ENCODE data around the gene AIG1.

DNA sequence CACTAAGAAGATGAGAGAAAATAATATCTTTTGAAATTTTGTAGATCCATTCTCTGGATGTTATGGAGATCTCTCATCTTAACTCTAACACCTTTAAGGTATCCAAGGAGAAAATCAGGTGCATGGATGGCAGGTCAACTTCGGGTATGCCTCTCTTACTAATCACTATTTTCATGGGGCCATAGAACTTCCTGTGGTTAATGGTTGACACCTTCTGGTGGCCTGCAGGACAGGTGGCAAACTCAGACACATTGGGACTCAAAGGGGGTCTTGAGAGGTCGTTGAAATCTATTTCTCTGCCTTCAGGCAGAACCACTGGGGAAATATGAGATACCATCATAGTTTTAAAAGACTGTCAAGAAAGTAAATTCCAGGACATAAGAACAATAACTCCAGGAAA lies 313.3 kb downstream of the AIG1 start:
- TF ChIP-seq EZH2 (IDR thresholded peaks at IDR 0.05; ENCODE audit: insufficient read depth, poor library complexity, severe bottlenecking) (no peak), EZH2phosphoT487 (IDR thresholded peaks at IDR 0.05; ENCODE audit: insufficient read depth, low read depth) (no peak)

Data from GM23248 (cell line).